Suprapubic skin (tissue), 4 donors: ENCODE results near the gene USP9Y. TPM values are rescaled to one million over a fixed set of nuclear protein-coding genes. Genes with fewer than 3 reads are reported as not detected.

Experiments used
- DNase-seq, 2 donors: peaks; one replicate each; pipeline ENCODE4 v3.0.0-alpha.2; 2019; ENCODE audit warnings: low spot score in 2 of 2
- H3K27ac ChIP-seq: fragments of 200-600 bp; sonication (generic); one replicate; pipeline ENCODE4 v1.5.1; 2019
- H3K27me3 ChIP-seq: fragments of 200-600 bp; sonication (generic); one replicate; pipeline ENCODE4 v1.5.1; 2019
- H3K36me3 ChIP-seq: fragments of 200-600 bp; sonication (generic); one replicate; pipeline ENCODE4 v1.5.1; 2019
- H3K4me1 ChIP-seq: fragments of 200-600 bp; sonication (generic); one replicate; pipeline ENCODE4 v1.5.1; 2019
- H3K4me3 ChIP-seq: fragments of 200-600 bp; sonication (generic); one replicate; pipeline ENCODE4 v1.5.1; 2019; ENCODE audit warnings: mild to moderate bottlenecking
- H3K9me3 ChIP-seq: fragments of 200-600 bp; sonication (generic); one replicate; pipeline ENCODE4 v1.5.1; 2019
- EP300 ChIP-seq: sonication (generic); formaldehyde crosslinking; IDR thresholded peaks from one replicate; pipeline ENCODE4 v1.6.1; 2017; ENCODE audit warnings: antibody characterized with exemption
- POLR2A ChIP-seq, 2 donors: fragments of 450-650 bp; IDR thresholded peaks; one replicate each; pipeline ENCODE4 v1.6.1; 2017; ENCODE audit warnings: antibody characterized with exemption in 2 of 2, mild to moderate bottlenecking in 2 of 2, moderate library complexity in 2 of 2
- POLR2AphosphoS5 ChIP-seq, 3 donors: sonication (generic); formaldehyde crosslinking; IDR thresholded peaks; one replicate each; pipeline ENCODE4 v1.6.1; 2017; ENCODE audit warnings: antibody characterized with exemption in 3 of 3
- WGBS: methylation state at CpG from one replicate; pipeline ENCODE4 v1.1.5; 2018; 5-methylcytosine and 5-hydroxymethylcytosine counted together
- total RNA-seq, 4 donors: library from RNA; depleted of rRNA; stranded (reverse); fragments of >200 nt; gene quantifications; one replicate each; pipeline ENCODE4 v1.1.0, GENCODE V29; 2016
- TF ChIP-seq, protein P1 (sequence below), 2 donors: fragments of 200-600 bp in 1 of 2; fragments of 450-650 bp in 1 of 2; sonication (generic) in 1 of 2; IDR thresholded peaks; one replicate each; pipeline ENCODE4 v1.5.1; 2016 to 2019; ENCODE audit warnings: antibody characterized with exemption in 2 of 2, mild to moderate bottlenecking in 1 of 2, moderate library complexity in 1 of 2

The USP9Y gene
- total RNA-seq, 4 donors from 2014 or later = 16.5 to 20.3 TPM; not detected in 2

DNA sequence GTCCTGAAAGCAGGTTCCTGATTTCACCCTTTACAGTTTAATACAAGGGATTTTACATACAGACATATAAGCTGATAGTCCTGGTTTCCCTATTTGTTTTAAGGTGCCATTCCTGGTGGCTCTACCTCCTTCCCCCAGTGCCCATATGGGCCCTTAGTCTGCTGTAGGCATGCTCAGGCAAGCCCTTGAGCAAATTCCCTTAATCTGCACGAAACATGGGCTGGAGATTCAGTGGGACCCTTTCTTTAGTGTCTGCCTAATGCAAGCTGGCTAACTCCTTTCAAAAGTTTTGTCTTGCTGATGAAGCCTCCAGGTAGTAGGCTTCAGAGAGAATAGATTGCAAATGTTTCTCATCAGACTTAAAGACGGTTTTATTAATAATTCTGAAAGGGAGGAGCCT is 22.9 kb upstream of the USP9Y start:
- no peak overlapping the region for H3K4me3 ChIP-seq
- TF ChIP-seq, protein P1, sequence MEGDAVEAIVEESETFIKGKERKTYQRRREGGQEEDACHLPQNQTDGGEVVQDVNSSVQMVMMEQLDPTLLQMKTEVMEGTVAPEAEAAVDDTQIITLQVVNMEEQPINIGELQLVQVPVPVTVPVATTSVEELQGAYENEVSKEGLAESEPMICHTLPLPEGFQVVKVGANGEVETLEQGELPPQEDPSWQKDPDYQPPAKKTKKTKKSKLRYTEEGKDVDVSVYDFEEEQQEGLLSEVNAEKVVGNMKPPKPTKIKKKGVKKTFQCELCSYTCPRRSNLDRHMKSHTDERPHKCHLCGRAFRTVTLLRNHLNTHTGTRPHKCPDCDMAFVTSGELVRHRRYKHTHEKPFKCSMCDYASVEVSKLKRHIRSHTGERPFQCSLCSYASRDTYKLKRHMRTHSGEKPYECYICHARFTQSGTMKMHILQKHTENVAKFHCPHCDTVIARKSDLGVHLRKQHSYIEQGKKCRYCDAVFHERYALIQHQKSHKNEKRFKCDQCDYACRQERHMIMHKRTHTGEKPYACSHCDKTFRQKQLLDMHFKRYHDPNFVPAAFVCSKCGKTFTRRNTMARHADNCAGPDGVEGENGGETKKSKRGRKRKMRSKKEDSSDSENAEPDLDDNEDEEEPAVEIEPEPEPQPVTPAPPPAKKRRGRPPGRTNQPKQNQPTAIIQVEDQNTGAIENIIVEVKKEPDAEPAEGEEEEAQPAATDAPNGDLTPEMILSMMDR (IDR thresholded peaks at IDR 0.05) = no peak
- TF ChIP-seq POLR2AphosphoS5 (IDR thresholded peaks at IDR 0.05) (no peak), EP300 (no peak), POLR2A (IDR thresholded peaks at IDR 0.05) (no peak)
- DNase-seq = no peak
- no peaks in the 10 kb centered on the region for H3K9me3 ChIP-seq
- WGBS = no CpG with 5 or more reads among the region's 2 CpGs
- no peaks in the 10 kb centered on the region for H3K27me3 ChIP-seq
- no peaks in the 10 kb centered on the region for H3K36me3 ChIP-seq
- no peak overlapping the region for H3K27ac ChIP-seq
- no peaks in the 10 kb centered on the region for H3K4me1 ChIP-seq

DNA sequence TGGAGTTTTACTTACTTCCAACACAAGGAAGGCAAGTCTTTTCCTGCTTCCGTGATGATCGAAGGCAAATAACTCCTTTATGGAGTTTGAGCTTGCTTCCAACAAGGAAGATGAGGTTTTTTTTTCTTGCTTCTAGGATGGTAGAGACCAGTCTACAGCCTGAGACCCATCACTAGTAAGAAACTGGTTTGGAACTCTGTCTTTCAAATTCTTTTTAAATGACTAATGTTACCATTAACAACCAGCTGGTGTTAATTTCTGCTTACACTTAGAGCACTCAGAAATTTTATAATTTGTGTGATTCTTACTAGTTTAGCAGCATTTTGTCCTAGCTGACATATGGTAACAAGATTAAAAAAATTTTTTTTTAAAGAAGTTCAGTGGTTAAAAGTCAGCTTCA is 19.5 kb upstream of the USP9Y start:
- no peaks in the 10 kb centered on the region for H3K27me3 ChIP-seq
- WGBS = no CpG with 5 or more reads among the region's 2 CpGs
- H3K36me3 ChIP-seq = no peaks in the 10 kb centered on the region
- H3K4me1 ChIP-seq = no peaks in the 10 kb centered on the region
- TF ChIP-seq POLR2A (IDR thresholded peaks at IDR 0.05) (no peak), POLR2AphosphoS5 (IDR thresholded peaks at IDR 0.05) (no peak), EP300 (no peak)
- TF ChIP-seq, protein P1 (IDR thresholded peaks at IDR 0.05) = no peak
- no peak overlapping the region for H3K27ac ChIP-seq
- DNase-seq = no peak
- no peak overlapping the region for H3K4me3 ChIP-seq
- H3K9me3 ChIP-seq = no peaks in the 10 kb centered on the region

DNA sequence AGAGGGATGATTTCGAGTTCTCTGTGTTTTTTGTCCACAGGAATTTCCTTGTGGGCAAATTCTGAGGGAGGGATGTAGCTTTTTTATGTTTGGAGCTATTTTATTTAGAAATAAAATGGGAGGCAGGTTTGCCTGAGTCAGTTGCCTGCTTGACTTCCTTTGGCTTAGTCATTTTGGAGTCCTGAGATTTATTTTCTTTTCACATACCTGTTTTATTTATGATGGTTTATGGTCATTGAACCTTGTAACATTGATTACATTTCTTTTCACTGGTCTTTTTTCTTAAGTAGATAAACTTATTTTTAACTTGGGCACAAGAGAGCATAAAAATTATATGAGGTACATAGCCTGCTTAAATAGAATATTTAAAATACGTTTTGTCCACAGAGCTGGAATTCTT is 12.7 kb upstream of the USP9Y start:
- TF ChIP-seq POLR2A (IDR thresholded peaks at IDR 0.05) = no peak
- Histone ChIP-seq H3K4me1 (no peaks in the 10 kb centered on the region), H3K36me3 (peaks cover 7% of the 10 kb centered on the region), H3K9me3 (no peaks in the 10 kb centered on the region), H3K4me3 (no peak overlapping the region), H3K27ac (no peak overlapping the region), H3K27me3 (no peaks in the 10 kb centered on the region)
- WGBS = no CpG with 5 or more reads among the region's 2 CpGs
- no peak for DNase-seq

DNA sequence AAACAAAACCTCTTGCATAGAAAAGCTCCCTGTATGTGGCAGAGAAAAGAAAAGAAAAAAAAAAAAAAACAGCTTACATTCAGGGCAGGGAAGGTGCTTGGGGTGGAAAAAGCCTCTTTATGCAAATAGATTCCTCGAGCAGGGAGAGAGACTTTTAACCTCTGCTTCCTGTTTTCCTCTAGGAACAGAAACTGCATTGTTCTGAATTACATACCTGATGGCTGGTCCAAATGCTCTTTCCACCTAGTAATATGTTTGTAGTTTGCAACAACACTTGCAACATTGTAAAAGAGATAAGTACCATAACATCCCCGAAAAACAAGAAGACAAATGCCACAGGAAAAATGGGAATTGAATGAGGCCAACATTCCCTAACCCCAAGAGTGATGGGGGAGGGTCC is 944 bp upstream of the USP9Y start:
- DNase-seq = no peak
- WGBS = no CpG with 5 or more reads among the region's 2 CpGs
- TF ChIP-seq, protein P1 (IDR thresholded peaks at IDR 0.05) = no peak
- TF ChIP-seq EP300 (no peak), POLR2A (IDR thresholded peaks at IDR 0.05) (no peak), POLR2AphosphoS5 (IDR thresholded peaks at IDR 0.05) (no peak)

DNA sequence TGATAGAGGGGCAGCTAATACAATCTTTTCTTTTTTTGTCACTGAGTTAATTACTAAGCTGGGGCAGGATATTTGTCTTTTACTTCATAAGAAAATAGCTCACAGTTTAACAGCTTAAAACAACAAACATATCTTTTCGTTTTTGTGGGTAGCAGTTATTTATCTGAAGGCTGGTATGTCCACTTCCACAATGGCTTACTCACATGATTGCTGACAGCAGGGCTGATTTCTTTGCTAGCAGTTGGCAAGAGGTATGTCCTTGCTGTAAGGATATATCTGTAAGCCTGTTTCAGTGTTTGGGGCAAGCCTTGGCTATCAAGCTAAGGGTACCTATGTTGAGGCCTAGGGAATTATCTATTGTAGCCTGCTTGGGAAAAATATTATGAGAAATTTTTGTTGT is 1.1 kb downstream of the USP9Y start:
- TF ChIP-seq POLR2AphosphoS5 (IDR thresholded peaks at IDR 0.05) = no peak
- no peak for TF ChIP-seq POLR2A (IDR thresholded peaks at IDR 0.05)
- no peak for TF ChIP-seq EP300
- TF ChIP-seq, protein P1 (IDR thresholded peaks at IDR 0.05) = no peak
- DNase-seq = no peak
- peaks cover 8% of the 10 kb centered on the region for H3K36me3 ChIP-seq
- no peak overlapping the region for H3K27ac ChIP-seq
- no CpG with 5 or more reads among the region's 1 CpG for WGBS
- H3K4me3 ChIP-seq = no peak overlapping the region
- no peaks in the 10 kb centered on the region for H3K4me1 ChIP-seq
- H3K9me3 ChIP-seq = peaks cover 5% of the 10 kb centered on the region
- H3K27me3 ChIP-seq = no peaks in the 10 kb centered on the region

More for the DNA sequence above, 944 bp upstream of the USP9Y start:
- Histone ChIP-seq H3K36me3 (peaks cover 8% of the 10 kb centered on the region), H3K27ac (no peak overlapping the region), H3K27me3 (no peaks in the 10 kb centered on the region), H3K4me1 (no peaks in the 10 kb centered on the region), H3K4me3 (no peak overlapping the region), H3K9me3 (peaks cover 5% of the 10 kb centered on the region)

DNA sequence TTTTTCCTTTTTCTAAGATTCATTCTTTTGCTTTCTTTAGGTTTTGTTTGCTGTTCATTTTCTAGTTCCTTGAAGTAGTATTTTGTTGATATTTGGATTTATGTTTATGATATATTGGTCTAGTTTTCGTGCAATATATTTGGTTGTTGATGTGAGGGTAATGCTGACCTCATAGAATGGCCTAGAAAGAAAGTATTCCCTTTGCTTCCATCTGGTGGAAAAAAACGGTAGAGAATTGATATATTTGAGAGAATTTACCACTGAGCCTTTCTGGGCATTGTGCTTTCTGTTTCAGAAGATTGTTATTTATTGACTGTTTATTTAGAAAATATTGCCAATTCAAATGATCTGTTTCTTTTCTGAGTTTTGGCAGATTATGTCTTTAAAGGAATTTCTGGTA is 9.4 kb downstream of the USP9Y start:
- Histone ChIP-seq H3K4me1 (no peaks in the 10 kb centered on the region), H3K36me3 (no peaks in the 10 kb centered on the region), H3K27ac (no peak overlapping the region), H3K27me3 (no peaks in the 10 kb centered on the region), H3K4me3 (no peak overlapping the region), H3K9me3 (no peaks in the 10 kb centered on the region)
- no peak for TF ChIP-seq EP300
- TF ChIP-seq POLR2A (IDR thresholded peaks at IDR 0.05) = no peak
- TF ChIP-seq POLR2AphosphoS5 (IDR thresholded peaks at IDR 0.05) = no peak
- TF ChIP-seq, protein P1 (IDR thresholded peaks at IDR 0.05) = no peak
- no peak for DNase-seq
- no CpG with 5 or more reads among the region's 2 CpGs for WGBS
